GM12865 (cell line): ENCODE data around the gene CAB39L.

ENCODE experiments used
- DNase-seq: peaks from one replicate; pipeline ENCODE4 v3.0.0; 2010; ENCODE audit warnings: low read depth
- H3K4me3 ChIP-seq: 2 replicates; pipeline ENCODE4 v1.5.1; 2011; ENCODE audit warnings: mild to moderate bottlenecking, low read depth, low read length, control low read depth
- TF ChIP-seq, protein P1 (sequence below): IDR thresholded peaks from 2 replicates; pipeline ENCODE4 v1.5.1; 2011; ENCODE audit warnings: low read length, control low read depth, low read depth, inconsistent platforms; ENCODE audit not compliant: insufficient read depth; ENCODE audit errors: missing control alignments

Gene CAB39L

DNA sequence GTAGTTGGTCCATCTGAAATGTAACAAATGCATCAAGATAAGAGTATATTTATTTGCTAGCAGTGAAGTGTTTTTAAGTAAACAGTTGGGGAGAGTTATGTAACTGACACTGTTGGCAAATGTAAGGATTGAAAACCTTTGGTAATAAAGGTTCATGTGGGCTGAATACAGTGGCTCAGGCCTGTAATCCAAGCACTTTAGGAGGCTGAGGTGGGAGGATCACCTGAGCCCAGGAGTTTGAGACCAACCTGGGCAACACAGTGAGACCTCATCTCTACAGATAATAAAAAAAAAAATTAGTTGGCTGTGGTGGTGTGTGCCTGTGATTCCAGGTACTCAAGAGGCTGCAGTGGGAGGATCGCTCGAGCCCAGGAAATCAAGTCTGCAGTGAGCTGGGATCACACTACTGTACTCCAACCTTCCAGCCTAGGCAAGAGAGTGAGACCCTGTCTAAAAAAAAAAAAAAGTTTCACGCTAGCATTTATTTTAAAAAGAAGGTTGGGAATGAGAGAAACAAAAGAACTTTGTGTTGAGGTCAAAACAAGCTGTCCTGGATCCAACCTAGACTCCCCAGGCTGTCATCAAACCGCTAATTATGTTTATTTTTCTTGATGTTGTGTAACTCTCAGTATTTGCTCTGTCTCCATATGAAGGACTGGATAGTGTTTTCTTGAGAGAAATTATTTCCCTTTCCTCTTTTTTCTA is 20.9 kb upstream of the CAB39L start:
- TF ChIP-seq, protein P1, sequence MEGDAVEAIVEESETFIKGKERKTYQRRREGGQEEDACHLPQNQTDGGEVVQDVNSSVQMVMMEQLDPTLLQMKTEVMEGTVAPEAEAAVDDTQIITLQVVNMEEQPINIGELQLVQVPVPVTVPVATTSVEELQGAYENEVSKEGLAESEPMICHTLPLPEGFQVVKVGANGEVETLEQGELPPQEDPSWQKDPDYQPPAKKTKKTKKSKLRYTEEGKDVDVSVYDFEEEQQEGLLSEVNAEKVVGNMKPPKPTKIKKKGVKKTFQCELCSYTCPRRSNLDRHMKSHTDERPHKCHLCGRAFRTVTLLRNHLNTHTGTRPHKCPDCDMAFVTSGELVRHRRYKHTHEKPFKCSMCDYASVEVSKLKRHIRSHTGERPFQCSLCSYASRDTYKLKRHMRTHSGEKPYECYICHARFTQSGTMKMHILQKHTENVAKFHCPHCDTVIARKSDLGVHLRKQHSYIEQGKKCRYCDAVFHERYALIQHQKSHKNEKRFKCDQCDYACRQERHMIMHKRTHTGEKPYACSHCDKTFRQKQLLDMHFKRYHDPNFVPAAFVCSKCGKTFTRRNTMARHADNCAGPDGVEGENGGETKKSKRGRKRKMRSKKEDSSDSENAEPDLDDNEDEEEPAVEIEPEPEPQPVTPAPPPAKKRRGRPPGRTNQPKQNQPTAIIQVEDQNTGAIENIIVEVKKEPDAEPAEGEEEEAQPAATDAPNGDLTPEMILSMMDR, result no peak
- H3K4me3 ChIP-seq, result no peak overlapping the region

DNA sequence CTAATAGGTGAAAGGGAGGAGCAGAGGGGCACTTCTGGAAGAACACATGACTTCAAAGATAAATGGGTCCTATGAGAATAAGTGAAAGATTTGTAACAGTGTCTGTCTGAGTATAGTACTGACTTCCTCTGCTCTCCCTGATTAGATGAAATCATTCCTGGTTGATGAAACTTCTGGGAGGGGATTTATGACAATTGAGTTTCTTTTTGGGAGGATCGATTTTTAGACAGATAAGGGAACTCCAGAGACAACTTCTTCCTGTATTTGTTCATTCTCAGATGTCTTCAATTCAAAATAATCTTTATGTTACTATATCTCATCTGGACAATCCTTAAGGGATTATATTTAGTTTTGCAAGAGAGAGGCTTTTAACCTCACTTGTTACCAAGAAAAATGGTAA is 20.2 kb upstream of the CAB39L start:
- TF ChIP-seq, protein P1, result no peak
- no peak for DNase-seq
- H3K4me3 ChIP-seq, result no peak overlapping the region

More for the DNA sequence above, 20.9 kb upstream of the CAB39L start:
- DNase-seq, result no peak

DNA sequence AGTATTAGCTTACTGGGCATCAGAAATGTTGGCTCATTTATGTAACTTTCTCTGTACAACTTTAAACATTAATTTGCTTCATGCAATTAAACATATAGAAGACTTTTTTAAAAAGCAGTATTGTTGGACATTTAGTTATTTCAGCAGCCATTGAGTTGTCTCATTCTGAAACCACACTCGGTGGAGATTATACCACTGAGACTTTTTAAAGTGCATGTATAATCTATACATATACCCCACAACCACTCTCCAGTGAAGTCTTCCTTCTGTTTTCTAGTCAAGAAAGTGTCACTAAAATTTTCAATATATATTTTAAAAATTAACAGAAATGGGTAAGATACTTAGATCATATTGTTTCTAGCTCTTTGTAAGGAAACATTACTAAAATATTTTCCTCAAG is 15.7 kb upstream of the CAB39L start:
- TF ChIP-seq, protein P1, result no peak
- no peak overlapping the region for H3K4me3 ChIP-seq
- DNase-seq, result peak; percentile 22

DNA sequence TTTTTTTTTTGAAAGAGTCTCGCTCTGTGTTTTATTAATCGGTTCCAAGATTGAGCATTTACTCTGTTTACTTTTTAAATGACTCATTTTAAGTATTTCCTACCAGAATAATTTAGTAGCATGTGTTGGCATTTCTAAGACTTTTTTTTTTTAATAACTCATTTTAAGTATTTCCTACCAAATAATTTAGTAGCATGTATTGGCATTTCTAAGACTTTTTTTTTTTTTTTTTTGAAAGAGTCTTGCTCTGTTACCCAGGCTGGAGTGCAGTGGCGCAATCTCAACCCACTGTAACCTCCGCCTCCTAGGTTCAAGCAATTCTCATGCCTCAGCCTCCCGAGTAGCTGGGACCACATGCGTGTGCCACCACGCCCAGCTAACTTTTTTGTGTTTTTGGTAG is 13.4 kb upstream of the CAB39L start:
- no peak overlapping the region for H3K4me3 ChIP-seq
- no peak for DNase-seq
- TF ChIP-seq, protein P1, result no peak

DNA sequence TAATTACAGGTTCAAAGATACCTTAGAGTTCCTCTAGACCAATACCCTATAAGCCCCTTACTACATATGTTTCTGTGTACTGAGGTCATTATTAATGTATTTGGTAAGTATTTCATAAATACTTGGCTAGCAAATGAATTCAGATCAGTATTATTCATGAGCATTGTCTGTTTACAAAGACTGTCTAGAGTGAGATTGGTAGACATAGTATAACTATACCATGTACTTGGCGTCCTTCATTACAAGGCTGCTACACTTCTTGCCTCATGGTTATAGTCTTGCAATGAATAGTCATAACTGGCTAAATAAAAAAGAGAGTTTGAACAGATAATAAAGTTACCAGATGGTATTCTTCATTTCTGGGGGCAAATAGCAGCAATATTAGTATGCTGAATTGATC is 12.3 kb upstream of the CAB39L start:
- no peak overlapping the region for H3K4me3 ChIP-seq
- no peak for DNase-seq
- TF ChIP-seq, protein P1, result no peak

DNA sequence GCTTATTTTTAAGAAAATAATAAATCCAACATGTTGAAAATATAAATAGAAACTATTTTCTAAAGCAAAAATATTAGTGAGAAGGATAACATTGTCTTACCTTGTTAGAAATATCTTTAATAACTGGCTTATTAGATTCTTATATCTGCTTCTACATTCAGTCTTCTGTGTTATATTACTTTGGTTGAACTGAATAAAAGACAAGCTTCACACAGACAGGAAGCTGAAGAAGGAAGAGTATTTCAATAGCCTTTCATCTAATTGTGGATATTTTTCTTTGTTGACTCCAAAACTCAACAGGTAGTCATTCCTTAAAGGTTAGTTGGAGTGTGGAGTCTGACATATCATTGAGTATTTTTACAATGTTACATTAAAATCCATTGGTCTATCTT is 11.1 kb upstream of the CAB39L start:
- DNase-seq, result no peak
- TF ChIP-seq, protein P1, result no peak
- H3K4me3 ChIP-seq, result no peak overlapping the region
